ENCODE results near the gene PTPRF. TPM values are rescaled to one million over a fixed set of nuclear protein-coding genes. Genes with fewer than 3 reads are reported as not detected.

Gene PTPRF
- total and polyA plus RNA-seq, 4 experiments from 2014 or later = not detected

- H3K4me3 Mint-ChIP-seq = no peak overlapping the region
- H3K9me3 Mint-ChIP-seq = no peaks in the 10 kb centered on the region
- no peaks in the 10 kb centered on the region for H3K36me3 Mint-ChIP-seq
- POLR2A ChIA-PET (ENCODE audit: partially characterized antibody) = no interaction called here
- peak overlapping the region in 1 of 7 donors; percentile 11 for H3K27ac Mint-ChIP-seq
- intact Hi-C loops (cut with micrococcal nuclease) = no loop called here
- CTCF ChIA-PET (ENCODE audit: partially characterized antibody) = no interaction called here
- no peaks in the 10 kb centered on the region for H3K4me1 ChIP-seq (ENCODE audit: insufficient read depth, low read length)
- H3K4me3 ChIP-seq (ENCODE audit: low read length in 2 of 2) = no peak overlapping the region
- no peaks in the 10 kb centered on the region for H3K4me1 Mint-ChIP-seq
- no peak overlapping the region for H3K27ac ChIP-seq (ENCODE audit: low read depth, low read length)
- DNase-seq = no peak
- no peaks in the 10 kb centered on the region for H3K9me3 ChIP-seq (ENCODE audit: control insufficient read depth in 1 of 2, low read length in 2 of 2)
- no peaks in the 10 kb centered on the region for H3K36me3 ChIP-seq (ENCODE audit: insufficient read depth, low read length)
- no peaks in the 10 kb centered on the region for H3K27me3 Mint-ChIP-seq
- H3K27me3 ChIP-seq (ENCODE audit: insufficient read depth, low read length) = no peaks in the 10 kb centered on the region
Measured at GRCh38 chr1:43582162-43582566, 51.5 kb downstream of the PTPRF start.

- no peaks in the 10 kb centered on the region for H3K4me1 ChIP-seq (ENCODE audit: insufficient read depth, low read length)
- no peaks in the 10 kb centered on the region for H3K36me3 ChIP-seq (ENCODE audit: insufficient read depth, low read length)
- Mint-ChIP-seq H3K4me3 (no peak overlapping the region), H3K4me1 (no peaks in the 10 kb centered on the region), H3K9me3 (no peaks in the 10 kb centered on the region), H3K27me3 (no peaks in the 10 kb centered on the region), H3K36me3 (no peaks in the 10 kb centered on the region), H3K27ac (no peak overlapping the region)
- intact Hi-C loops (cut with micrococcal nuclease) = no loop called here
- H3K27me3 ChIP-seq (ENCODE audit: insufficient read depth, low read length) = no peaks in the 10 kb centered on the region
- CTCF ChIA-PET (ENCODE audit: partially characterized antibody) = no interaction called here
- POLR2A ChIA-PET (ENCODE audit: partially characterized antibody) = no interaction called here
- H3K9me3 ChIP-seq (ENCODE audit: control insufficient read depth in 1 of 2, low read length in 2 of 2) = no peaks in the 10 kb centered on the region
- no peak overlapping the region for H3K27ac ChIP-seq (ENCODE audit: low read depth, low read length)
- H3K4me3 ChIP-seq (ENCODE audit: low read length in 2 of 2) = no peak overlapping the region
- no peak for DNase-seq
Measured at GRCh38 chr1:43583058-43583457, 52.4 kb downstream of the PTPRF start.

DNA sequence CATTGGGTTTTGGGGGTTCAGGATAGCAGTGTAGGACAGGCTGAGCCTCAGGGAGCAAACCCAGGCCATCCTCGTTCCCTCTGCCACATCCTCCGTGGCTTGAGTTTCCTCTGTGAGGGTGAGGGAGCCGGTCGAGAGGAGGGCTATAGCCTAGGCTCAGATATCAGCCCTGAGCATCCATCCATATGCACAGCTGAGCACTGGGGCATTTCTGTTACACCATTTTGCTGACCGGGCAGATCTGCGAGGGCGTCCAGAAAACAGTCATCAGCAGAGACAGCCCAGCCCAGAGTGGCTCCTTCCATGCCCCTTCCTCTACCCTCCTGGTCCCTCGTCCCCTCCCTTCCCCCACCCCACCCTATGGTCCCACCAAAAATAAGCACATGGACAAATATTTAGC, 53.5 kb downstream of the PTPRF start:
- H3K4me3 ChIP-seq (ENCODE audit: low read length in 2 of 2) = no peak overlapping the region
- no peak overlapping the region for H3K27ac Mint-ChIP-seq
- no peaks in the 10 kb centered on the region for H3K9me3 Mint-ChIP-seq
- intact Hi-C loops (cut with micrococcal nuclease) = no loop called here
- no peak overlapping the region for H3K4me3 Mint-ChIP-seq
- H3K27ac ChIP-seq (ENCODE audit: low read depth, low read length) = no peak overlapping the region
- DNase-seq = no peak
- H3K27me3 Mint-ChIP-seq = no peaks in the 10 kb centered on the region
- no peaks in the 10 kb centered on the region for H3K4me1 Mint-ChIP-seq
- no peaks in the 10 kb centered on the region for H3K36me3 ChIP-seq (ENCODE audit: insufficient read depth, low read length)
- H3K4me1 ChIP-seq (ENCODE audit: insufficient read depth, low read length) = no peaks in the 10 kb centered on the region
- H3K9me3 ChIP-seq (ENCODE audit: control insufficient read depth in 1 of 2, low read length in 2 of 2) = no peaks in the 10 kb centered on the region
- H3K27me3 ChIP-seq (ENCODE audit: insufficient read depth, low read length) = no peaks in the 10 kb centered on the region
- POLR2A ChIA-PET (ENCODE audit: partially characterized antibody) = no interaction called here
- H3K36me3 Mint-ChIP-seq = no peaks in the 10 kb centered on the region
- CTCF ChIA-PET (ENCODE audit: partially characterized antibody) = no interaction called here

DNA sequence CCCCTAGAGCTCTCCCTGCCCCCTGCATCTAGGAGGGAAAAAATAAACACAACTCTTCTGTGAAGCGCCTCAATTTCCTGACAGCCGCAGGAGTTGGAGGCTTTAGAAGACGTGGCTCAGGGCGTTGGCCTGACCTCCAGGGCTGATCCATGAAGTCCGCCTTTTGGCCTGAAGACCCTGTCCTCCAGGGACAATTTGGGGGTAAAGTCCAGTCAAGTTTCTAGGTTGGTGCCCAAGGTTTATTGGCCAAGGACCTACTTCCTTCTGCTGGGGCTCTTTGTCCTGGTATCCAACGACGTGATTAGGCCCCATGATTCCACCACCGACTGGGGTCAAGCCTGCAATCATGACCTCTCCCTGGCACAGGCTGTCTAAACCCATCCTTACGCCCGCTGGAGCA, 54.9 kb downstream of the PTPRF start:
- CTCF ChIA-PET (ENCODE audit: partially characterized antibody) = no interaction called here
- no peak overlapping the region for H3K27ac ChIP-seq (ENCODE audit: low read depth, low read length)
- Mint-ChIP-seq H3K36me3 (no peaks in the 10 kb centered on the region), H3K4me1 (no peaks in the 10 kb centered on the region), H3K4me3 (no peak overlapping the region), H3K9me3 (peaks cover 0 to 2% (median 0%) of the 10 kb centered on the region in 8 donors), H3K27ac (no peak overlapping the region), H3K27me3 (no peaks in the 10 kb centered on the region)
- intact Hi-C loops (cut with micrococcal nuclease) = no loop called here
- H3K4me3 ChIP-seq (ENCODE audit: low read length in 2 of 2) = no peak overlapping the region
- no peak for DNase-seq
- no peaks in the 10 kb centered on the region for H3K36me3 ChIP-seq (ENCODE audit: insufficient read depth, low read length)
- no peaks in the 10 kb centered on the region for H3K9me3 ChIP-seq (ENCODE audit: control insufficient read depth in 1 of 2, low read length in 2 of 2)
- H3K27me3 ChIP-seq (ENCODE audit: insufficient read depth, low read length) = no peaks in the 10 kb centered on the region
- POLR2A ChIA-PET (ENCODE audit: partially characterized antibody) = no interaction called here
- no peaks in the 10 kb centered on the region for H3K4me1 ChIP-seq (ENCODE audit: insufficient read depth, low read length)

GRCh38 chr1:43586136-43586731, 55.6 kb downstream of the PTPRF start:
- Histone ChIP-seq H3K4me3 (ENCODE audit: low read length in 2 of 2) (no peak overlapping the region), H3K27ac (ENCODE audit: low read depth, low read length) (no peak overlapping the region), H3K9me3 (ENCODE audit: control insufficient read depth in 1 of 2, low read length in 2 of 2) (no peaks in the 10 kb centered on the region), H3K4me1 (ENCODE audit: insufficient read depth, low read length) (no peaks in the 10 kb centered on the region), H3K36me3 (ENCODE audit: insufficient read depth, low read length) (no peaks in the 10 kb centered on the region), H3K27me3 (ENCODE audit: insufficient read depth, low read length) (no peaks in the 10 kb centered on the region)
- intact Hi-C loops (cut with micrococcal nuclease) = no loop called here
- no peaks in the 10 kb centered on the region for H3K4me1 Mint-ChIP-seq
- H3K27me3 Mint-ChIP-seq = no peaks in the 10 kb centered on the region
- H3K4me3 Mint-ChIP-seq = no peak overlapping the region
- no peak for DNase-seq
- ChIA-PET POLR2A (ENCODE audit: partially characterized antibody) (no interaction called here), CTCF (ENCODE audit: partially characterized antibody) (no interaction called here)
- H3K36me3 Mint-ChIP-seq = no peaks in the 10 kb centered on the region
- H3K9me3 Mint-ChIP-seq = peaks cover 0 to 2% (median 0%) of the 10 kb centered on the region in 8 donors
- no peak overlapping the region for H3K27ac Mint-ChIP-seq

DNA sequence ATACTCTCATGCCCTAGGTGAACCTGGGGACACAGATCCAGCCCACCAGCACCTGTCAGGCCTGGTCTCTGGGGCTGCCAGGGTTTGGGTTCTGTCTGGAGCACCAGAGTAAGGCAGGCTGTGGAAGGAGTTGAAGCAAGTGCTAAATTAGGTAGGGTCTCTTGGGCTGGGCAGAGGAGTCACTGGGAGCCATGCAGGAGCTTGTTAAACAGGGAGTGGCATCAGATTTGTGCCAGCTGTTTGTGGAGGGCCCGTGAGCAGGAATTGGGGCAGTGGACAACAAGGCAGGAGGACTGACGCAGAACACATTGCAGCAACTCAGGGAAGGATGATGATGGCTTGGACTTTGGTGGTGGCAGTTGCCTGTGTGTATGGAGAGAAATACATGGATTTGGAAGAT, 56.3 kb downstream of the PTPRF start:
- Histone ChIP-seq H3K36me3 (ENCODE audit: insufficient read depth, low read length) (no peaks in the 10 kb centered on the region), H3K27ac (ENCODE audit: low read depth, low read length) (no peak overlapping the region), H3K27me3 (ENCODE audit: insufficient read depth, low read length) (no peaks in the 10 kb centered on the region), H3K4me3 (ENCODE audit: low read length in 2 of 2) (no peak overlapping the region), H3K4me1 (ENCODE audit: insufficient read depth, low read length) (no peaks in the 10 kb centered on the region), H3K9me3 (ENCODE audit: control insufficient read depth in 1 of 2, low read length in 2 of 2) (no peaks in the 10 kb centered on the region)
- CTCF ChIA-PET (ENCODE audit: partially characterized antibody) = no interaction called here
- Mint-ChIP-seq H3K4me3 (no peak overlapping the region), H3K36me3 (no peaks in the 10 kb centered on the region), H3K4me1 (no peaks in the 10 kb centered on the region), H3K9me3 (peaks cover 0 to 2% (median 0%) of the 10 kb centered on the region in 8 donors), H3K27me3 (no peaks in the 10 kb centered on the region), H3K27ac (peak overlapping the region in 2 of 7 donors; percentile 32 to 68)
- POLR2A ChIA-PET (ENCODE audit: partially characterized antibody) = no interaction called here
- intact Hi-C loops (cut with micrococcal nuclease) = no loop called here
- no peak for DNase-seq

DNA sequence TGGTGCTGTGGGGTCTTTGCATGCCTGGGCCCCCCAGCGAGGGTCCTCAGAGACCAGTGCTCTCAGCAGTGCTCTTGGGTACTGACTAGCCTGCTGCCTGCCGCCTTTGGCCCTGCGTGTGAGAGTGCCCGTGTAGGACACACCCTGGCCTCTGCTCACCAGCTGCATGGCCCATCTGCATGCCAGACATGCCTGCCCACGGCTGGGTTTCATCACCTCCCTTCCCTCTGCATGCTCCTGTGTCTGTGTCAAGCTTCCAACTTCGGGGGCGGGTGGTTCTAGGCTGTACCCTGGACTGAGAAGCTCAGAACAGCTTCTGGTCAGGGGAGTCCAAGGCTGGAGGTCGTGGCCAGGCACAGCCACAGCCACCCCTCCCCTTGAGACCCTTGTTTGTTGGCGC, 56.9 kb downstream of the PTPRF start:
- ChIA-PET CTCF (ENCODE audit: partially characterized antibody) (no interaction called here), POLR2A (ENCODE audit: partially characterized antibody) (no interaction called here)
- no peak overlapping the region for H3K27ac ChIP-seq (ENCODE audit: low read depth, low read length)
- no peaks in the 10 kb centered on the region for H3K4me1 ChIP-seq (ENCODE audit: insufficient read depth, low read length)
- H3K4me3 ChIP-seq (ENCODE audit: low read length in 2 of 2) = no peak overlapping the region
- Mint-ChIP-seq H3K9me3 (peaks cover 0 to 2% (median 0%) of the 10 kb centered on the region in 8 donors), H3K4me3 (no peak overlapping the region), H3K36me3 (no peaks in the 10 kb centered on the region), H3K27me3 (no peaks in the 10 kb centered on the region), H3K27ac (no peak overlapping the region), H3K4me1 (no peaks in the 10 kb centered on the region)
- H3K36me3 ChIP-seq (ENCODE audit: insufficient read depth, low read length) = no peaks in the 10 kb centered on the region
- no peak for DNase-seq
- H3K9me3 ChIP-seq (ENCODE audit: control insufficient read depth in 1 of 2, low read length in 2 of 2) = no peaks in the 10 kb centered on the region
- H3K27me3 ChIP-seq (ENCODE audit: insufficient read depth, low read length) = no peaks in the 10 kb centered on the region
- intact Hi-C loops (cut with micrococcal nuclease) = no loop called here

- H3K36me3 Mint-ChIP-seq = no peaks in the 10 kb centered on the region
- H3K4me1 ChIP-seq (ENCODE audit: insufficient read depth, low read length) = no peaks in the 10 kb centered on the region
- no peak overlapping the region for H3K4me3 Mint-ChIP-seq
- H3K4me1 Mint-ChIP-seq = no peaks in the 10 kb centered on the region
- H3K9me3 Mint-ChIP-seq = peaks cover 0 to 2% (median 0%) of the 10 kb centered on the region in 8 donors
- H3K9me3 ChIP-seq (ENCODE audit: control insufficient read depth in 1 of 2, low read length in 2 of 2) = no peaks in the 10 kb centered on the region
- no peaks in the 10 kb centered on the region for H3K36me3 ChIP-seq (ENCODE audit: insufficient read depth, low read length)
- H3K27me3 Mint-ChIP-seq = peaks cover 0 to 2% of the 10 kb centered on the region in 2 donors
- CTCF ChIA-PET (ENCODE audit: partially characterized antibody) = no interaction called here
- H3K27ac ChIP-seq (ENCODE audit: low read depth, low read length) = no peak overlapping the region
- H3K27ac Mint-ChIP-seq = no peak overlapping the region
- no peak overlapping the region for H3K4me3 ChIP-seq (ENCODE audit: low read length in 2 of 2)
- POLR2A ChIA-PET (ENCODE audit: partially characterized antibody) = no interaction called here
- DNase-seq = no peak
- no peaks in the 10 kb centered on the region for H3K27me3 ChIP-seq (ENCODE audit: insufficient read depth, low read length)
- intact Hi-C loops (cut with micrococcal nuclease) = no loop called here
Measured at GRCh38 chr1:43588592-43588991, 57.9 kb downstream of the PTPRF start.

Measured in CD4-positive, alpha-beta memory T cell (primary cell).